HCT116 (cell line): ENCODE data around the gene TRPM1.

Source experiments
- ELF1 ChIP-seq: IDR thresholded peaks from 2 replicates; pipeline ENCODE4 v1.6.1; 2012; ENCODE audit warnings: low read depth, borderline replicate concordance
- EZH2 ChIP-seq: fragments of 200-600 bp; sonication (generic); IDR thresholded peaks from 2 replicates; pipeline ENCODE4 v1.6.1; 2017; ENCODE audit warnings: antibody characterized with exemption, mixed run types
- RAD21 ChIP-seq: IDR thresholded peaks from 2 replicates; pipeline ENCODE4 v1.6.1; 2012; ENCODE audit warnings: low read depth, mild to moderate bottlenecking
- YY1 ChIP-seq: IDR thresholded peaks from 2 replicates; pipeline ENCODE4 v1.6.1; 2011; ENCODE audit warnings: low read length, low read depth, moderate library complexity, mild to moderate bottlenecking; ENCODE audit not compliant: insufficient replicate concordance; ENCODE audit errors: extremely low read depth
- TF ChIP-seq, protein P1 (sequence below), 3 experiments: fragments of 200-600 bp in 1 of 3; sonication (generic) in 1 of 3; IDR thresholded peaks in 2 of 3; conservative IDR thresholded peaks in 1 of 3; 2 replicates each; pipeline ENCODE4 v1.5.1; 2012 to 2017; ENCODE audit warnings: low read depth in 2 of 3, low read length in 2 of 3, antibody characterized with exemption in 1 of 3, borderline replicate concordance in 1 of 3, control low read depth in 1 of 3, mild to moderate bottlenecking in 1 of 3, mixed read lengths in 1 of 3, mixed run types in 1 of 3, moderate library complexity in 1 of 3; ENCODE audit not compliant: insufficient read depth in 1 of 3

DNA sequence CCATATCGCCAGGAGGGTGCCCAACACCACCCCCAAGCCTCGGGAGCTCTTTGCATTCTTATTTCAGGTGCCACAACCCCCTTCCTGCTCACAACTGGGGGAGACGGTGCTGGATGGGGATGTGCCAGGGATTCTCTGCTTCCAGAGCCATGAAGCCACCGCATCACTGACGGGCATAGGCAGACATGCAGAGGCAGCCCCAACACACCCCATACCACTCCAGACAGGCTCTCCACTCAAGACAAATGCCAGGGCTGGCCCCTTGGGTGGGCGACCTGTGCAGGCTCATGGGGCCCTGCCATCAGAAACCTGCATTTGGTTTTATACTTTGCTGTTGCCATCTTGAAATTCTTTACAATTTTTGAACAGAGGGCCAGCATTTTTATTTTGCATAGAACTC, 27.0 kb upstream of the TRPM1 start:
- no peak for TF ChIP-seq ELF1
- TF ChIP-seq, protein P1, sequence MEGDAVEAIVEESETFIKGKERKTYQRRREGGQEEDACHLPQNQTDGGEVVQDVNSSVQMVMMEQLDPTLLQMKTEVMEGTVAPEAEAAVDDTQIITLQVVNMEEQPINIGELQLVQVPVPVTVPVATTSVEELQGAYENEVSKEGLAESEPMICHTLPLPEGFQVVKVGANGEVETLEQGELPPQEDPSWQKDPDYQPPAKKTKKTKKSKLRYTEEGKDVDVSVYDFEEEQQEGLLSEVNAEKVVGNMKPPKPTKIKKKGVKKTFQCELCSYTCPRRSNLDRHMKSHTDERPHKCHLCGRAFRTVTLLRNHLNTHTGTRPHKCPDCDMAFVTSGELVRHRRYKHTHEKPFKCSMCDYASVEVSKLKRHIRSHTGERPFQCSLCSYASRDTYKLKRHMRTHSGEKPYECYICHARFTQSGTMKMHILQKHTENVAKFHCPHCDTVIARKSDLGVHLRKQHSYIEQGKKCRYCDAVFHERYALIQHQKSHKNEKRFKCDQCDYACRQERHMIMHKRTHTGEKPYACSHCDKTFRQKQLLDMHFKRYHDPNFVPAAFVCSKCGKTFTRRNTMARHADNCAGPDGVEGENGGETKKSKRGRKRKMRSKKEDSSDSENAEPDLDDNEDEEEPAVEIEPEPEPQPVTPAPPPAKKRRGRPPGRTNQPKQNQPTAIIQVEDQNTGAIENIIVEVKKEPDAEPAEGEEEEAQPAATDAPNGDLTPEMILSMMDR (IDR thresholded peaks at IDR 0.05 in 2 of 3, conservative IDR thresholded peaks at IDR 0.05 in 1 of 3; ENCODE audit: borderline replicate concordance in 1 of 3, insufficient read depth in 1 of 3, low read depth in 2 of 3, low read length in 2 of 3), result no peak
- no peak for TF ChIP-seq RAD21
- TF ChIP-seq YY1, result no peak
- no peak for TF ChIP-seq EZH2
